Memory B cell (primary cell): ENCODE results near the gene FLCN.

Experiments used
- ATAC-seq: fragments of 150-1000 bp; cut with Tn5 transposase; 2 replicates; pipeline ENCODE4 v1.10.0; 2021; ENCODE audit warnings: low read depth, mild to moderate bottlenecking, moderate library complexity
- DNase-seq, 2 donors: peaks; one replicate each; pipeline ENCODE4 v3.0.0; 2022; ENCODE audit warnings: low spot score in 2 of 2
- H3K27ac Mint-ChIP-seq: one replicate; pipeline ENCODE4 v1.8.0; 2022; ENCODE audit warnings: mild to moderate bottlenecking, moderate library complexity, mixed read lengths
- H3K27me3 Mint-ChIP-seq: one replicate; pipeline ENCODE4 v1.8.0; 2022; ENCODE audit warnings: mixed read lengths
- H3K36me3 Mint-ChIP-seq: one replicate; pipeline ENCODE4 v1.8.0; 2022; ENCODE audit warnings: mild to moderate bottlenecking, mixed read lengths
- H3K4me1 Mint-ChIP-seq: one replicate; pipeline ENCODE4 v1.8.0; 2022; ENCODE audit warnings: mixed read lengths
- H3K4me3 Mint-ChIP-seq: one replicate; pipeline ENCODE4 v1.8.0; 2022; ENCODE audit warnings: mild to moderate bottlenecking, moderate library complexity, mixed read lengths
- H3K9me3 Mint-ChIP-seq: one replicate; pipeline ENCODE4 v1.8.0; 2022; ENCODE audit warnings: mixed read lengths

Gene FLCN

GRCh38 chr17:17227608-17228520, 9.1 kb downstream of the FLCN start:
- no peaks in the 10 kb centered on the region for H3K27me3 Mint-ChIP-seq
- H3K9me3 Mint-ChIP-seq: no peaks in the 10 kb centered on the region
- no peak overlapping the region for H3K4me3 Mint-ChIP-seq
- H3K4me1 Mint-ChIP-seq: peaks cover 2% of the 10 kb centered on the region
- H3K36me3 Mint-ChIP-seq: peaks cover 42% of the 10 kb centered on the region
- H3K27ac Mint-ChIP-seq: no peak overlapping the region
- ATAC-seq (no peak), DNase-seq (no peak)

GRCh38 chr17:17226451-17227265, 10.3 kb downstream of the FLCN start:
- DNase-seq (no peak), ATAC-seq (no peak)
- peaks cover 38% of the 10 kb centered on the region for H3K36me3 Mint-ChIP-seq
- H3K27me3 Mint-ChIP-seq: no peaks in the 10 kb centered on the region
- H3K9me3 Mint-ChIP-seq: no peaks in the 10 kb centered on the region
- H3K4me1 Mint-ChIP-seq: peaks cover under 1% of the 10 kb centered on the region
- no peak overlapping the region for H3K4me3 Mint-ChIP-seq
- no peak overlapping the region for H3K27ac Mint-ChIP-seq

GRCh38 chr17:17225901-17226300, 11.1 kb downstream of the FLCN start:
- DNase-seq (no peak), ATAC-seq (no peak)
- Mint-ChIP-seq H3K36me3 (peaks cover 38% of the 10 kb centered on the region), H3K4me3 (no peak overlapping the region), H3K4me1 (no peaks in the 10 kb centered on the region), H3K9me3 (no peaks in the 10 kb centered on the region), H3K27ac (no peak overlapping the region), H3K27me3 (no peaks in the 10 kb centered on the region)

- peaks cover 37% of the 10 kb centered on the region for H3K36me3 Mint-ChIP-seq
- no peaks in the 10 kb centered on the region for H3K27me3 Mint-ChIP-seq
- no peak for ATAC-seq
- no peak overlapping the region for H3K4me3 Mint-ChIP-seq
- H3K9me3 Mint-ChIP-seq: no peaks in the 10 kb centered on the region
- DNase-seq: no peak
- no peak overlapping the region for H3K27ac Mint-ChIP-seq
- no peaks in the 10 kb centered on the region for H3K4me1 Mint-ChIP-seq
These were observed 12.8 kb downstream of the FLCN start for GRCh38 chr17:17224137-17224536.

- DNase-seq (no peak), ATAC-seq (no peak)
- Mint-ChIP-seq H3K9me3 (no peaks in the 10 kb centered on the region), H3K4me1 (no peaks in the 10 kb centered on the region), H3K27me3 (no peaks in the 10 kb centered on the region), H3K4me3 (no peak overlapping the region), H3K36me3 (peaks cover 35% of the 10 kb centered on the region), H3K27ac (no peak overlapping the region)
These were observed 13.2 kb downstream of the FLCN start for GRCh38 chr17:17223736-17224135.

GRCh38 chr17:17221329-17221728, 15.6 kb downstream of the FLCN start:
- Mint-ChIP-seq H3K4me1 (no peaks in the 10 kb centered on the region), H3K4me3 (no peak overlapping the region), H3K27me3 (no peaks in the 10 kb centered on the region), H3K27ac (no peak overlapping the region), H3K9me3 (no peaks in the 10 kb centered on the region), H3K36me3 (peaks cover 39% of the 10 kb centered on the region)
- ATAC-seq (no peak), DNase-seq (no peak)

GRCh38 chr17:17220529-17220928, 16.4 kb downstream of the FLCN start:
- H3K27me3 Mint-ChIP-seq: no peaks in the 10 kb centered on the region
- H3K36me3 Mint-ChIP-seq: peaks cover 39% of the 10 kb centered on the region

GRCh38 chr17:17217995-17218394, 19.0 kb downstream of the FLCN start:
- no peaks in the 10 kb centered on the region for H3K27me3 Mint-ChIP-seq

More at GRCh38 chr17:17220529-17220928, 16.4 kb downstream of the FLCN start:
- DNase-seq (no peak), ATAC-seq (no peak)
- no peak overlapping the region for H3K27ac Mint-ChIP-seq
- no peaks in the 10 kb centered on the region for H3K4me1 Mint-ChIP-seq
- no peaks in the 10 kb centered on the region for H3K9me3 Mint-ChIP-seq
- H3K4me3 Mint-ChIP-seq: no peak overlapping the region

GRCh38 chr17:17216776-17217175, 20.2 kb downstream of the FLCN start:
- no peaks in the 10 kb centered on the region for H3K27me3 Mint-ChIP-seq
- no peaks in the 10 kb centered on the region for H3K9me3 Mint-ChIP-seq
- H3K4me3 Mint-ChIP-seq: no peak overlapping the region
- no peak for ATAC-seq
- peaks cover 32% of the 10 kb centered on the region for H3K36me3 Mint-ChIP-seq
- DNase-seq: no peak
- H3K4me1 Mint-ChIP-seq: no peaks in the 10 kb centered on the region
- H3K27ac Mint-ChIP-seq: no peak overlapping the region

More at GRCh38 chr17:17217995-17218394, 19.0 kb downstream of the FLCN start:
- Mint-ChIP-seq H3K27ac (no peak overlapping the region), H3K4me3 (no peak overlapping the region), H3K4me1 (no peaks in the 10 kb centered on the region), H3K36me3 (peaks cover 30% of the 10 kb centered on the region), H3K9me3 (no peaks in the 10 kb centered on the region)
- ATAC-seq: no peak
- no peak for DNase-seq

- Mint-ChIP-seq H3K4me3 (no peak overlapping the region), H3K27me3 (no peaks in the 10 kb centered on the region), H3K27ac (no peak overlapping the region), H3K4me1 (no peaks in the 10 kb centered on the region), H3K36me3 (peaks cover 32% of the 10 kb centered on the region), H3K9me3 (no peaks in the 10 kb centered on the region)
- DNase-seq: no peak
- no peak for ATAC-seq
These were observed 20.7 kb downstream of the FLCN start for GRCh38 chr17:17216236-17216635.

- Mint-ChIP-seq H3K4me1 (no peaks in the 10 kb centered on the region), H3K27ac (no peak overlapping the region), H3K9me3 (no peaks in the 10 kb centered on the region)
These were observed 21.4 kb downstream of the FLCN start for GRCh38 chr17:17215575-17215974.

GRCh38 chr17:17214646-17215436, 22.1 kb downstream of the FLCN start:
- DNase-seq (no peak), ATAC-seq (no peak)
- H3K36me3 Mint-ChIP-seq: peaks cover 24% of the 10 kb centered on the region
- no peak overlapping the region for H3K4me3 Mint-ChIP-seq
- no peaks in the 10 kb centered on the region for H3K27me3 Mint-ChIP-seq
- no peaks in the 10 kb centered on the region for H3K4me1 Mint-ChIP-seq
- H3K27ac Mint-ChIP-seq: no peak overlapping the region
- no peaks in the 10 kb centered on the region for H3K9me3 Mint-ChIP-seq

More at GRCh38 chr17:17215575-17215974, 21.4 kb downstream of the FLCN start:
- H3K27me3 Mint-ChIP-seq: no peaks in the 10 kb centered on the region
- ATAC-seq (no peak), DNase-seq (no peak)
- peaks cover 29% of the 10 kb centered on the region for H3K36me3 Mint-ChIP-seq
- no peak overlapping the region for H3K4me3 Mint-ChIP-seq

- no peak overlapping the region for H3K27ac Mint-ChIP-seq
- ATAC-seq: no peak
- H3K27me3 Mint-ChIP-seq: no peaks in the 10 kb centered on the region
- no peak for DNase-seq
- H3K9me3 Mint-ChIP-seq: no peaks in the 10 kb centered on the region
- H3K4me1 Mint-ChIP-seq: no peaks in the 10 kb centered on the region
- peaks cover 22% of the 10 kb centered on the region for H3K36me3 Mint-ChIP-seq
- H3K4me3 Mint-ChIP-seq: no peak overlapping the region
These were observed 23.2 kb downstream of the FLCN start for GRCh38 chr17:17213775-17214174.

- Mint-ChIP-seq H3K9me3 (peaks cover 2% of the 10 kb centered on the region), H3K4me1 (peaks cover 13% of the 10 kb centered on the region)
- DNase-seq: no peak
These were observed 29.0 kb downstream of the FLCN start for GRCh38 chr17:17207998-17208397.

More at GRCh38 chr17:17207998-17208397, 29.0 kb downstream of the FLCN start:
- ATAC-seq: no peak
- Mint-ChIP-seq H3K27ac (no peak overlapping the region), H3K27me3 (no peaks in the 10 kb centered on the region), H3K4me3 (no peak overlapping the region), H3K36me3 (peaks cover 8% of the 10 kb centered on the region)
